ENCODE data around the gene UNC13B. TPM values are rescaled to one million over a fixed set of nuclear protein-coding genes. Genes with fewer than 3 reads are reported as not detected.

The UNC13B gene
- total and polyA plus RNA-seq, 2 of the 8 experiments (the other 6 are each of a cell fraction or from before 2014, with no cell fraction given): 23.1 to 51.7 TPM

DNA sequence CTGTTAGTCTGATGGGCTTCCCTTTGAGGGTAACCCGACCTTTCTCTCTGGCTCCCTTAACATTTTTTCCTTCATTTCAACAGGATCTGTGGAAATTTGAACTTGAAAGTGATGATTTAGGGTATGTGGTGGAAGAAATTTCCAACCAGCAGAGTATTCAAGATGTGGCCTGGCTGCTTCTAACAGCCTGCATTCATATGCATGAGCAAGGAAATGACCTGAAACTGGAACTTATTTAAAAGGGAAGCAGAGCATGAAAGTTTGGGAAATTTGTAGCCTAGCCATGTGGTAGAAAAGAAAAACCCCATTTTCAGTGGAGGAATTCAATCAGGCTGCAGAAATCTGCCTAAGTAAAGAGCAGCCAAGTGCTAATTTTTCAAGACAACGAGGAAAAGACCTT lies 41.7 kb downstream of the UNC13B start (continued):
- TF ChIP-seq, protein P1, sequence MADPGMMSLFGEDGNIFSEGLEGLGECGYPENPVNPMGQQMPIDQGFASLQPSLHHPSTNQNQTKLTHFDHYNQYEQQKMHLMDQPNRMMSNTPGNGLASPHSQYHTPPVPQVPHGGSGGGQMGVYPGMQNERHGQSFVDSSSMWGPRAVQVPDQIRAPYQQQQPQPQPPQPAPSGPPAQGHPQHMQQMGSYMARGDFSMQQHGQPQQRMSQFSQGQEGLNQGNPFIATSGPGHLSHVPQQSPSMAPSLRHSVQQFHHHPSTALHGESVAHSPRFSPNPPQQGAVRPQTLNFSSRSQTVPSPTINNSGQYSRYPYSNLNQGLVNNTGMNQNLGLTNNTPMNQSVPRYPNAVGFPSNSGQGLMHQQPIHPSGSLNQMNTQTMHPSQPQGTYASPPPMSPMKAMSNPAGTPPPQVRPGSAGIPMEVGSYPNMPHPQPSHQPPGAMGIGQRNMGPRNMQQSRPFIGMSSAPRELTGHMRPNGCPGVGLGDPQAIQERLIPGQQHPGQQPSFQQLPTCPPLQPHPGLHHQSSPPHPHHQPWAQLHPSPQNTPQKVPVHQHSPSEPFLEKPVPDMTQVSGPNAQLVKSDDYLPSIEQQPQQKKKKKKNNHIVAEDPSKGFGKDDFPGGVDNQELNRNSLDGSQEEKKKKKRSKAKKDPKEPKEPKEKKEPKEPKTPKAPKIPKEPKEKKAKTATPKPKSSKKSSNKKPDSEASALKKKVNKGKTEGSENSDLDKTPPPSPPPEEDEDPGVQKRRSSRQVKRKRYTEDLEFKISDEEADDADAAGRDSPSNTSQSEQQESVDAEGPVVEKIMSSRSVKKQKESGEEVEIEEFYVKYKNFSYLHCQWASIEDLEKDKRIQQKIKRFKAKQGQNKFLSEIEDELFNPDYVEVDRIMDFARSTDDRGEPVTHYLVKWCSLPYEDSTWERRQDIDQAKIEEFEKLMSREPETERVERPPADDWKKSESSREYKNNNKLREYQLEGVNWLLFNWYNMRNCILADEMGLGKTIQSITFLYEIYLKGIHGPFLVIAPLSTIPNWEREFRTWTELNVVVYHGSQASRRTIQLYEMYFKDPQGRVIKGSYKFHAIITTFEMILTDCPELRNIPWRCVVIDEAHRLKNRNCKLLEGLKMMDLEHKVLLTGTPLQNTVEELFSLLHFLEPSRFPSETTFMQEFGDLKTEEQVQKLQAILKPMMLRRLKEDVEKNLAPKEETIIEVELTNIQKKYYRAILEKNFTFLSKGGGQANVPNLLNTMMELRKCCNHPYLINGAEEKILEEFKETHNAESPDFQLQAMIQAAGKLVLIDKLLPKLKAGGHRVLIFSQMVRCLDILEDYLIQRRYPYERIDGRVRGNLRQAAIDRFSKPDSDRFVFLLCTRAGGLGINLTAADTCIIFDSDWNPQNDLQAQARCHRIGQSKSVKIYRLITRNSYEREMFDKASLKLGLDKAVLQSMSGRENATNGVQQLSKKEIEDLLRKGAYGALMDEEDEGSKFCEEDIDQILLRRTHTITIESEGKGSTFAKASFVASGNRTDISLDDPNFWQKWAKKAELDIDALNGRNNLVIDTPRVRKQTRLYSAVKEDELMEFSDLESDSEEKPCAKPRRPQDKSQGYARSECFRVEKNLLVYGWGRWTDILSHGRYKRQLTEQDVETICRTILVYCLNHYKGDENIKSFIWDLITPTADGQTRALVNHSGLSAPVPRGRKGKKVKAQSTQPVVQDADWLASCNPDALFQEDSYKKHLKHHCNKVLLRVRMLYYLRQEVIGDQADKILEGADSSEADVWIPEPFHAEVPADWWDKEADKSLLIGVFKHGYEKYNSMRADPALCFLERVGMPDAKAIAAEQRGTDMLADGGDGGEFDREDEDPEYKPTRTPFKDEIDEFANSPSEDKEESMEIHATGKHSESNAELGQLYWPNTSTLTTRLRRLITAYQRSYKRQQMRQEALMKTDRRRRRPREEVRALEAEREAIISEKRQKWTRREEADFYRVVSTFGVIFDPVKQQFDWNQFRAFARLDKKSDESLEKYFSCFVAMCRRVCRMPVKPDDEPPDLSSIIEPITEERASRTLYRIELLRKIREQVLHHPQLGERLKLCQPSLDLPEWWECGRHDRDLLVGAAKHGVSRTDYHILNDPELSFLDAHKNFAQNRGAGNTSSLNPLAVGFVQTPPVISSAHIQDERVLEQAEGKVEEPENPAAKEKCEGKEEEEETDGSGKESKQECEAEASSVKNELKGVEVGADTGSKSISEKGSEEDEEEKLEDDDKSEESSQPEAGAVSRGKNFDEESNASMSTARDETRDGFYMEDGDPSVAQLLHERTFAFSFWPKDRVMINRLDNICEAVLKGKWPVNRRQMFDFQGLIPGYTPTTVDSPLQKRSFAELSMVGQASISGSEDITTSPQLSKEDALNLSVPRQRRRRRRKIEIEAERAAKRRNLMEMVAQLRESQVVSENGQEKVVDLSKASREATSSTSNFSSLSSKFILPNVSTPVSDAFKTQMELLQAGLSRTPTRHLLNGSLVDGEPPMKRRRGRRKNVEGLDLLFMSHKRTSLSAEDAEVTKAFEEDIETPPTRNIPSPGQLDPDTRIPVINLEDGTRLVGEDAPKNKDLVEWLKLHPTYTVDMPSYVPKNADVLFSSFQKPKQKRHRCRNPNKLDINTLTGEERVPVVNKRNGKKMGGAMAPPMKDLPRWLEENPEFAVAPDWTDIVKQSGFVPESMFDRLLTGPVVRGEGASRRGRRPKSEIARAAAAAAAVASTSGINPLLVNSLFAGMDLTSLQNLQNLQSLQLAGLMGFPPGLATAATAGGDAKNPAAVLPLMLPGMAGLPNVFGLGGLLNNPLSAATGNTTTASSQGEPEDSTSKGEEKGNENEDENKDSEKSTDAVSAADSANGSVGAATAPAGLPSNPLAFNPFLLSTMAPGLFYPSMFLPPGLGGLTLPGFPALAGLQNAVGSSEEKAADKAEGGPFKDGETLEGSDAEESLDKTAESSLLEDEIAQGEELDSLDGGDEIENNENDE (IDR thresholded peaks at IDR 0.05; ENCODE audit: insufficient replicate concordance, low read length): no peak
- TF ChIP-seq HDAC2 (IDR thresholded peaks at IDR 0.05; ENCODE audit: borderline replicate concordance in 1 of 2, low read depth in 2 of 2, low read length in 2 of 2): no peak
- TF ChIP-seq SIRT6 (IDR thresholded peaks at IDR 0.05; ENCODE audit: low read length): no peak
- TF ChIP-seq TCF12 (IDR thresholded peaks at IDR 0.05; ENCODE audit: low read depth, low read length): no peak
- no peak for TF ChIP-seq NRF1 (IDR thresholded peaks at IDR 0.05; ENCODE audit: low read depth, low read length)
